ENCODE data around the gene CRYL1. TPM values are rescaled to one million over a fixed set of nuclear protein-coding genes. Genes with fewer than 3 reads are reported as not detected.

The CRYL1 gene
- total RNA-seq, 1 experiment from 2014 or later: 13.4 TPM

GRCh38 chr13:20442375-20442774, 83.3 kb downstream of the CRYL1 start:
- in situ Hi-C loops (cut with HindIII; ENCODE audit: low pct_unique_long_range_greater_than_20kb, low sequenced_read_pairs): no loop called here
- no peak for DNase-seq (ENCODE audit: low read depth, low spot score)
- Histone ChIP-seq H3K4me1 (ENCODE audit: control insufficient read depth, insufficient read depth, low read length) (peaks cover 15% of the 10 kb centered on the region), H3K4me3 (ENCODE audit: low read depth in 2 of 2, low read length in 2 of 2) (no peak overlapping the region), H3K27ac (ENCODE audit: low read length) (peak overlapping the region; percentile 77), H3K36me3 (ENCODE audit: control insufficient read depth, insufficient read depth, low read length) (no peaks in the 10 kb centered on the region), H3K27me3 (ENCODE audit: control insufficient read depth, insufficient read depth, low read length) (no peaks in the 10 kb centered on the region), H3K9me3 (ENCODE audit: control insufficient read depth, insufficient read depth, low read depth, low read length) (peaks cover 14% of the 10 kb centered on the region; the same call in 1 of the 2 replicates)
- no peak for TF ChIP-seq REST (IDR thresholded peaks at IDR 0.05; ENCODE audit: insufficient read depth in 1 of 2, low read depth in 2 of 2, low read length in 1 of 2)
- 0 out of 2 replicates have a peak, but pooled peaks have one; percentile 14 for TF ChIP-seq TCF7L2 (IDR thresholded peaks at IDR 0.05; ENCODE audit: low read depth, low read length)
- intact Hi-C loops (cut with micrococcal nuclease; ENCODE audit: unreplicated experiment): no loop called here
- POLR2A ChIA-PET: no interaction called here
- no TSS peak for BruUV-seq (replicated peaks)
- peak; percentile 86 for ATAC-seq
- CTCF ChIA-PET: no interaction called here

- Histone ChIP-seq H3K36me3 (ENCODE audit: control insufficient read depth, insufficient read depth, low read length) (no peaks in the 10 kb centered on the region), H3K4me3 (ENCODE audit: low read depth in 2 of 2, low read length in 2 of 2) (no peak overlapping the region), H3K4me1 (ENCODE audit: control insufficient read depth, insufficient read depth, low read length) (peaks cover 15% of the 10 kb centered on the region), H3K27ac (ENCODE audit: low read length) (peak overlapping the region; percentile 77), H3K9me3 (ENCODE audit: control insufficient read depth, insufficient read depth, low read depth, low read length) (peaks cover 10% of the 10 kb centered on the region; the same call in 1 of the 2 replicates), H3K27me3 (ENCODE audit: control insufficient read depth, insufficient read depth, low read length) (no peaks in the 10 kb centered on the region)
- POLR2A ChIA-PET: no interaction called here
- peak; percentile 92 for ATAC-seq
- CTCF ChIA-PET: no interaction called here
- BruUV-seq (replicated peaks): no TSS peak
- no peak for DNase-seq (ENCODE audit: low read depth, low spot score)
- intact Hi-C loops (cut with micrococcal nuclease; ENCODE audit: unreplicated experiment) (no loop called here), in situ Hi-C loops (cut with HindIII; ENCODE audit: low pct_unique_long_range_greater_than_20kb, low sequenced_read_pairs) (no loop called here)
- TF ChIP-seq SIN3A (IDR thresholded peaks at IDR 0.05; ENCODE audit: borderline replicate concordance, insufficient read depth, low read depth, low read length): no peak
- no peak for TF ChIP-seq POLR2AphosphoS5 (IDR thresholded peaks at IDR 0.05; ENCODE audit: low read depth, low read length)
- no peak for TF ChIP-seq CTCF (IDR thresholded peaks at IDR 0.05)
- TF ChIP-seq REST (IDR thresholded peaks at IDR 0.05; ENCODE audit: insufficient read depth in 1 of 2, low read depth in 2 of 2, low read length in 1 of 2): no peak
- TF ChIP-seq TCF7L2 (IDR thresholded peaks at IDR 0.05; ENCODE audit: low read depth, low read length): peak; percentile 31; the same call in 1 of the 2 replicates
These were observed 83.8 kb downstream of the CRYL1 start for GRCh38 chr13:20441879-20442278.

All from Panc1 (cell line).